ENCODE measurements around the gene PNP.

The PNP gene

DNA sequence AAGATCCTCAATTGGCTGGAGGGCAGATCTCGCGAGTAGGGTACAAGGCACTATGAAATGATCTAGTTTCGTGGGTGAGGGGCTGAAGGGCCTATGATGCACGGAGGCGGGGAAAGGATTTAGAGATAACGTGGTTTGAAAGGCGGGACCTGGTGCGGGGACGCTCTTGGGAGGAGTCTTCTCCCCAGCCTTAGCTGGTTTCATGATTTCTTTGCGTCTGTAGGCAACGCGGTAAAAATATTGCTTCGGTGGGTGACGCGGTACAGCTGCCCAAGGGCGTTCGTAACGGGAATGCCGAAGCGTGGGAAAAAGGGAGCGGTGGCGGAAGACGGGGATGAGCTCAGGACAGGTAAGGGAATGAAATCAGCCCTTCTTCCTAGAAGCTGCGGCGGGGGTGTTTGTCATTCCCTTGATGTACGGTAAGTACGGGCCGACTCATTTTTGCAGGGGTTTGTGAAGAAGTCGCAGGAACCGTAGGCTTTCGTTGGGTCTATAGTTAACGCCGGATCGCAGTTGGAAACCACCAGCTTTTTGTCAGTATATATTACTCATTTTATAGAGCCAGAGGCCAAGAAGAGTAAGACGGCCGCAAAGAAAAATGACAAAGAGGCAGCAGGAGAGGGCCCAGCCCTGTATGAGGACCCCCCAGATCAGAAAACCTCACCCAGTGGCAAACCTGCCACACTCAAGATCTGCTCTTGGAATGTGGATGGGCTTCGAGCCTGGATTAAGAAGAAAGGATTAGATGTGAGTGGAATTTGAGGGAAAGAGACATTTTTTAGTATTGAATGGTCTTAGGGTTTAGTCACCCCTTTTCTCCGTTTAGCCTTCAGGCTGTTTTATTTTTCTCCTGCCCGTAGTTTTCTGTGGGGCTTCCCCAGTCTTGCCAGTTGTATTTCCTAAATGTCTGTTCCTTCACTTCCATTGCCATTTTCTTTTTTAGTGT lies 13.6 kb upstream of the PNP start:
- peak; percentile 95 for DNase-seq (ENCODE audit: low read depth)
- TF ChIP-seq, protein P1, sequence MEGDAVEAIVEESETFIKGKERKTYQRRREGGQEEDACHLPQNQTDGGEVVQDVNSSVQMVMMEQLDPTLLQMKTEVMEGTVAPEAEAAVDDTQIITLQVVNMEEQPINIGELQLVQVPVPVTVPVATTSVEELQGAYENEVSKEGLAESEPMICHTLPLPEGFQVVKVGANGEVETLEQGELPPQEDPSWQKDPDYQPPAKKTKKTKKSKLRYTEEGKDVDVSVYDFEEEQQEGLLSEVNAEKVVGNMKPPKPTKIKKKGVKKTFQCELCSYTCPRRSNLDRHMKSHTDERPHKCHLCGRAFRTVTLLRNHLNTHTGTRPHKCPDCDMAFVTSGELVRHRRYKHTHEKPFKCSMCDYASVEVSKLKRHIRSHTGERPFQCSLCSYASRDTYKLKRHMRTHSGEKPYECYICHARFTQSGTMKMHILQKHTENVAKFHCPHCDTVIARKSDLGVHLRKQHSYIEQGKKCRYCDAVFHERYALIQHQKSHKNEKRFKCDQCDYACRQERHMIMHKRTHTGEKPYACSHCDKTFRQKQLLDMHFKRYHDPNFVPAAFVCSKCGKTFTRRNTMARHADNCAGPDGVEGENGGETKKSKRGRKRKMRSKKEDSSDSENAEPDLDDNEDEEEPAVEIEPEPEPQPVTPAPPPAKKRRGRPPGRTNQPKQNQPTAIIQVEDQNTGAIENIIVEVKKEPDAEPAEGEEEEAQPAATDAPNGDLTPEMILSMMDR (conservative IDR thresholded peaks at IDR 0.05; ENCODE audit: low read depth, low read length), result no peak

DNA sequence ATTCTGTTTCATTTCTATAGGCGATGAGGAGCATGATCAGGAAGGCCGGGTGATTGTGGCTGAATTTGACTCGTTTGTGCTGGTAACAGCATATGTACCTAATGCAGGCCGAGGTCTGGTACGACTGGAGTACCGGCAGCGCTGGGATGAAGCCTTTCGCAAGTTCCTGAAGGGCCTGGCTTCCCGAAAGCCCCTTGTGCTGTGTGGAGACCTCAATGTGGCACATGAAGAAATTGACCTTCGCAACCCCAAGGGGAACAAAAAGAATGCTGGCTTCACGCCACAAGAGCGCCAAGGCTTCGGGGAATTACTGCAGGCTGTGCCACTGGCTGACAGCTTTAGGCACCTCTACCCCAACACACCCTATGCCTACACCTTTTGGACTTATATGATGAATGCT lies 12.2 kb upstream of the PNP start:
- H3K4me3 ChIP-seq (ENCODE audit: low read depth, low read length), result no peak overlapping the region
- no peak for DNase-seq (ENCODE audit: low read depth)
- TF ChIP-seq, protein P1 (conservative IDR thresholded peaks at IDR 0.05; ENCODE audit: low read depth, low read length), result no peak

More for the DNA sequence above, 13.6 kb upstream of the PNP start:
- H3K4me3 ChIP-seq (ENCODE audit: low read depth, low read length), result peak overlapping the region; percentile 84

DNA sequence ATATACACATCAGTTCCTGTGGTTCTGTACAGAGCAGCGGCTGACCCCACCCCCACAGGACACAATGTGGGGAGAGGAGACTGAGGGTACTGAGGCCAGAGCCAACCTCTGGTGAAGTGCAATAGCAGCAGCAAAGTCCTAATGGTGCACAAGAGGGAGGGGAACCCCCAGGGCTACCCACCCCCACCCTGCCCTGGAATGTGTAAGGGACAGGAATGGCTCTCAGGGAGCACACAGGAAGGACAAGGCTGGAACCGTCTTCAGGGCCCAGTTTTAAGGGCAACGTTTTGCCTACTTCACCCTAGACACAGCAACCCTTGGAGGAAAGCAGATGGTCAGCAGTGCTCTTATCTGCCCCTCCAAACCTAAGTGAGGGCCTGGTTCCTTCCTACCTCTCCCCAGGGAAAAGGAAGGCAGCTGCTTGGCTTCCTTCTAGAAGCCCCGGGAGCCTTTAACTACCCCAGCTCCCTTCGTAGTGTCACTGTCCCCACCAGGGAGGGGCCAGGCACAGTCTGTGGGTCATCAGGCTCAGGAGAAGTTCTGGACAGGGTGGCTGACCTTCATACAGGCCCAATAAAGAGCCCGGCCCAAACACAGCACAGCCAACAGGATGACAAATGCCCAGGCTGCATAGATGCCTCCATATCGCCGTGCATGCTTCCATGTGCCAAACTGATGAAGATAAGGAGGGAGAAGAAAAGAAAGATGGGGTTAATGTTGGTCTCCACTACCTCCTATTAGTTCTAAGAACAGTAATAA lies 11.0 kb upstream of the PNP start:
- TF ChIP-seq, protein P1 (conservative IDR thresholded peaks at IDR 0.05; ENCODE audit: low read depth, low read length), result no peak

DNA sequence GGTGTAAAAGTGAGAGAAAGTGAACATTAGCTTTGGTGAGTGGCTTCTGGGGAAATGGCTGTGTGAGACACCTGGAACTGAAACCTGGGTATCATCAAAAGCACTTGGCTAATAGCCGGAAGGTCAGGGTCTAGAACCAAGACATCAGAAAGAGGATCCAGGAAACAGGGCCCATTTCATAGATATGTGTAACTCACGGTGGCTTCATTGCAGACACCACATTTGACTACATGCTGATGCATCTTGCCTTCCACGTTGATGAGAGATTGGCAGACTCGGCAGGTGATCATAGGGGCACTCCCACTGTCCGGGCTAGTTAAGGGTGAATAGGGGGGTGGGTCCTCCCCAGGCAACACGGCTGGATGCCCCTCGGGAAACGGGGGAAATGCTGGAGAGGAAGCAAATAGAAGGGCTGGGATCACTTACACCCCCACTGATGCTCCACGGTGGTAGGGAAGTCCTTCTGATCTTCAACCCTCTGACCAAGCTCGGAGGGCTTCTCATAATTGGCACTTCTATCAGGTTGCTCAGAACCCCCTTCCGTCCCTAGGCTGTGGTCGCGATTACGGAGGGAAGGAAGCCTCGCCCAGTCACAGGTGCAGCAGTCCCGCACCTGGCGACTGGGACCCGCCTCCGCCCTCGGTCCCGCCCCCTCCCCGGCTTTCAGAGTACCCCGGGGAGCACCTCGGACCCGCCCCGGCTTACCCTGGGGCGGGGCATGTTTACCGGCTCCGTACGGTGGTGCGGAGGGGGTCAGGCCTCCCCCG lies 8.6 kb upstream of the PNP start:
- TF ChIP-seq, protein P1 (conservative IDR thresholded peaks at IDR 0.05; ENCODE audit: low read depth, low read length), result no peak
- DNase-seq (ENCODE audit: low read depth), result no peak
- H3K4me3 ChIP-seq (ENCODE audit: low read depth, low read length), result peak overlapping the region; percentile 92

More for the DNA sequence above, 11.0 kb upstream of the PNP start:
- DNase-seq (ENCODE audit: low read depth), result no peak
- no peak overlapping the region for H3K4me3 ChIP-seq (ENCODE audit: low read depth, low read length)

DNA sequence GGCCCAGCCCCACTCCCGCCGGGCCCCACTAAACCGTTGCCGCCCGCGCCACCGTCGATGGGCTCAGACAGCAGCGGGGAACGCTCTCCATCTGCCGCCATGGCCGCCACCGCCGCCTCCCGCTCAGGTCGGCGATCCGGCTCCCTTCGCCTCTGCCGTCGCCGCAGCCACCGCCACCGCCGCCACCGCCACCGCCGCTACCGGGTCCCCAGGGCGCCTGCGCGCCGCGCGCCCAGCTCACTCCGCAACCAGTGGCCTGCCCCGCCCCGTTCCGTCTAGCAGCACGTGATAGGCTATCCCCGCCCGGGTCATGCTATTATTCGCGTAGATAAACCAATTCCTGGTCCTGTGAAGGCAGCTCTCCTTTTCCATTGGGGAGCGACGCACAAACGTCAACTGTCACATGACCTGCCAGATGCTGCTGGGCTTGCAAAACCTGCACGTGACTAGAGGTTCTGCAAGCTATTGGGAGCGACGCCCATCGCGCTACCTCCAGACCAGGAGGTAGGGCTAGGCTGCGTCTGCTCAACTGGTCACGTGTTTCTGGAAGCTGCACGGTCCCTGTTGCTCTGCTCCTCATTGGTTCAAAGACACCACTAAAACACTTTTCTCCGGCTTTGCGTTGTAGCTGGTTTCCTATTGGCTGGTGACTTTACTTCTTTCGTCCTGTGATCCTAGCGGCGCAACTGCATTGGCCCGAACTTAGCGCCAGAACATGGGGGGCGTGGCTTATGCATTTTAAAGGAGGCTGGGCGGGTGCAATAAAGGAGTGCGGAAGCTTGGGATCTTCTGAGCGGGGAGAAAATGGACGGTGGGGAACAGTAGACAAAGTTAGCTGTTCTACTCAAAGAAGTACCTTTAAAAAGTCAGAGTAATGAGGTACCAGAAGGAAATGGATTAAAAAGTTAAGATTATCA lies 7.7 kb upstream of the PNP start, which contains the start of gene PIP4P1:
TSS of gene PIP4P1 (minus strand) at position 210 of the 917 bp plus-strand sequence. CDS start at position 101, 109 bp downstream.
- DNase-seq (ENCODE audit: low read depth), result peak; percentile 100
- H3K4me3 ChIP-seq (ENCODE audit: low read depth, low read length), result peak within 1 kb of the TSS; percentile 92
- TF ChIP-seq, protein P1 (conservative IDR thresholded peaks at IDR 0.05; ENCODE audit: low read depth, low read length), result no peak
